GM12872 (cell line): ENCODE data around the gene SPATA17.

Experiments
- CTCF ChIP-seq: IDR thresholded peaks from 3 replicates; pipeline ENCODE4 v1.5.1; 2011; ENCODE audit warnings: low read depth, mild to moderate bottlenecking, low read length, moderate library complexity; ENCODE audit not compliant: insufficient read depth

The SPATA17 gene

GRCh38 chr1:217895841-217896240 is 264.7 kb downstream of the SPATA17 start:
- no peak for TF ChIP-seq CTCF

GRCh38 chr1:217896490-217896889 is 265.3 kb downstream of the SPATA17 start:
- TF ChIP-seq CTCF = no peak

- no peak for TF ChIP-seq CTCF
Observed at GRCh38 chr1:217897100-217897499, 266.0 kb downstream of the SPATA17 start.

GRCh38 chr1:217899614-217900013 is 268.5 kb downstream of the SPATA17 start:
- TF ChIP-seq CTCF = no peak

- no peak for TF ChIP-seq CTCF
Observed at GRCh38 chr1:217907504-217907903, 276.4 kb downstream of the SPATA17 start.

- no peak for TF ChIP-seq CTCF
Observed at GRCh38 chr1:217910203-217910602, 279.1 kb downstream of the SPATA17 start.

- no peak for TF ChIP-seq CTCF
Observed at GRCh38 chr1:217910791-217911320, 279.7 kb downstream of the SPATA17 start.

GRCh38 chr1:217911908-217912307 is 280.8 kb downstream of the SPATA17 start:
- TF ChIP-seq CTCF = no peak
